ENCODE data around the gene RPL28.
"Not testable (repeated sequence)": the region's sequence is repeated elsewhere in the genome, so short reads cannot be mapped to it uniquely, and the experiment has no call there.

DNA sequence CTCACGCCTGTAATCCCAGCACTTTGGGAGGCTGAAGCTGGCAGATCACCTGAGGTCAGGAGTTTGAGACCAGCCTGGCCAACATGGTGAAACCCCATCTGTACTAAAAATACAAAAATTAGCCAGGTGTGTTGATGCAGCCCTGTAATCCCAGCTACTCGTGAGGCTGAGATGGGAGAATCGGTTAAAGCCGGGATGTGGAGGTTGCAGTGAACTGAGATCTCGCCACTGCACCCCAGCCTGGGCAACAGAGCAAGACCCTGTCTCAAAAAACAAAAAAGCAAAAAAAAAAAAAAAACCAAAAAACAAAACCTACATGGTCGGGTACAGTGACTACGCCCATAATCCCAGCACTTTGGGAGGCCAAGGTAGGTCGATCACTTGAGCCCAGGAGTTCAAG lies 23.4 kb downstream of the RPL28 start:
- not testable (repeated sequence) for TF ChIP-seq SUZ12 (IDR thresholded peaks at IDR 0.05; ENCODE audit: unreplicated experiment); ZNF217 (IDR thresholded peaks at IDR 0.05); ZNF274 (IDR thresholded peaks at IDR 0.05; ENCODE audit: insufficient read depth, insufficient read length); TCF12 (IDR thresholded peaks at IDR 0.05; ENCODE audit: low read depth, low read length); POLR2AphosphoS5 (IDR thresholded peaks at IDR 0.05; ENCODE audit: low read length); TCF3 (IDR thresholded peaks at IDR 0.05; ENCODE audit: borderline replicate concordance, insufficient read depth, low read depth, low read length); ZNF384 (IDR thresholded peaks at IDR 0.05; ENCODE audit: borderline replicate concordance, low read depth, low read length); EP300 (IDR thresholded peaks at IDR 0.05; ENCODE audit: borderline replicate concordance in 1 of 2, control insufficient read depth in 1 of 2, low read depth in 2 of 2, low read length in 2 of 2)
- TF ChIP-seq, protein P1, sequence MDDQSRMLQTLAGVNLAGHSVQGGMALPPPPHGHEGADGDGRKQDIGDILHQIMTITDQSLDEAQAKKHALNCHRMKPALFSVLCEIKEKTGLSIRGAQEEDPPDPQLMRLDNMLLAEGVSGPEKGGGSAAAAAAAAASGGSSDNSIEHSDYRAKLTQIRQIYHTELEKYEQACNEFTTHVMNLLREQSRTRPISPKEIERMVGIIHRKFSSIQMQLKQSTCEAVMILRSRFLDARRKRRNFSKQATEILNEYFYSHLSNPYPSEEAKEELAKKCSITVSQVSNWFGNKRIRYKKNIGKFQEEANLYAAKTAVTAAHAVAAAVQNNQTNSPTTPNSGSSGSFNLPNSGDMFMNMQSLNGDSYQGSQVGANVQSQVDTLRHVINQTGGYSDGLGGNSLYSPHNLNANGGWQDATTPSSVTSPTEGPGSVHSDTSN (IDR thresholded peaks at IDR 0.05; ENCODE audit: insufficient replicate concordance, low read depth, low read length), result not testable (repeated sequence)
